Amniotic stem cell (primary cell): ENCODE data around the gene ZNF407.

Source experiments
- DNase-seq: peaks from one replicate; lab custom pipeline; 2025; lab: John Stamatoyannopoulos, UW

ZNF407 gene

GRCh38 chr18:74831571-74832250, 234.0 kb downstream of the ZNF407 start:
- DNase-seq, result no peak

- no peak for DNase-seq
These were observed 234.7 kb downstream of the ZNF407 start for GRCh38 chr18:74832381-74832780.

GRCh38 chr18:74832999-74833398, 235.3 kb downstream of the ZNF407 start:
- no peak for DNase-seq

- no peak for DNase-seq
These were observed 237.0 kb downstream of the ZNF407 start for GRCh38 chr18:74834424-74835309.

- DNase-seq, result no peak
These were observed 238.8 kb downstream of the ZNF407 start for GRCh38 chr18:74836296-74837139.

- DNase-seq, result no peak
These were observed 243.0 kb downstream of the ZNF407 start for GRCh38 chr18:74840492-74841167.

GRCh38 chr18:74841248-74841647, 243.6 kb downstream of the ZNF407 start:
- no peak for DNase-seq

- no peak for DNase-seq
These were observed 251.6 kb downstream of the ZNF407 start for GRCh38 chr18:74849301-74849700.

- no peak for DNase-seq
These were observed 258.8 kb downstream of the ZNF407 start for GRCh38 chr18:74856434-74856833.

GRCh38 chr18:74856928-74857327, 259.3 kb downstream of the ZNF407 start:
- no peak for DNase-seq

GRCh38 chr18:74857901-74858300, 260.2 kb downstream of the ZNF407 start:
- no peak for DNase-seq

- no peak for DNase-seq
These were observed 263.5 kb downstream of the ZNF407 start for GRCh38 chr18:74861154-74861553.

- DNase-seq, result no peak
These were observed 264.4 kb downstream of the ZNF407 start for GRCh38 chr18:74862094-74862493.

GRCh38 chr18:74866577-74866976, 268.9 kb downstream of the ZNF407 start:
- no peak for DNase-seq

- no peak for DNase-seq
These were observed 270.8 kb downstream of the ZNF407 start for GRCh38 chr18:74868461-74868860.

- no peak for DNase-seq
These were observed 272.5 kb downstream of the ZNF407 start for GRCh38 chr18:74869904-74870863.

- DNase-seq, result no peak
These were observed 273.3 kb downstream of the ZNF407 start for GRCh38 chr18:74870950-74871349.

- DNase-seq, result no peak
These were observed 276.0 kb downstream of the ZNF407 start for GRCh38 chr18:74873629-74874028.

GRCh38 chr18:74874351-74874750, 276.7 kb downstream of the ZNF407 start:
- no peak for DNase-seq

GRCh38 chr18:74876630-74877243, 279.1 kb downstream of the ZNF407 start:
- no peak for DNase-seq
